Rectal smooth muscle tissue (tissue), 1 donor: Measurements from ENCODE around the gene VPS35.

ENCODE experiments used
- H3K27ac ChIP-seq: one replicate; pipeline ENCODE4 v1.7.0; 2013; ENCODE audit warnings: low read depth, low read length, inconsistent platforms
- H3K27me3 ChIP-seq: one replicate; pipeline ENCODE4 v1.7.0; 2013; ENCODE audit warnings: low read length; ENCODE audit not compliant: control insufficient read depth, insufficient read depth
- H3K36me3 ChIP-seq: one replicate; pipeline ENCODE4 v1.7.0; 2013; ENCODE audit warnings: low read length; ENCODE audit not compliant: control insufficient read depth, insufficient read depth
- H3K4me1 ChIP-seq: one replicate; pipeline ENCODE4 v1.7.0; 2013; ENCODE audit warnings: low read length; ENCODE audit not compliant: control insufficient read depth, insufficient read depth
- H3K4me3 ChIP-seq: one replicate; pipeline ENCODE4 v1.7.0; 2013; ENCODE audit warnings: low read length
- H3K9ac ChIP-seq: one replicate; pipeline ENCODE4 v1.7.0; 2013; ENCODE audit warnings: low read length

VPS35 gene

DNA sequence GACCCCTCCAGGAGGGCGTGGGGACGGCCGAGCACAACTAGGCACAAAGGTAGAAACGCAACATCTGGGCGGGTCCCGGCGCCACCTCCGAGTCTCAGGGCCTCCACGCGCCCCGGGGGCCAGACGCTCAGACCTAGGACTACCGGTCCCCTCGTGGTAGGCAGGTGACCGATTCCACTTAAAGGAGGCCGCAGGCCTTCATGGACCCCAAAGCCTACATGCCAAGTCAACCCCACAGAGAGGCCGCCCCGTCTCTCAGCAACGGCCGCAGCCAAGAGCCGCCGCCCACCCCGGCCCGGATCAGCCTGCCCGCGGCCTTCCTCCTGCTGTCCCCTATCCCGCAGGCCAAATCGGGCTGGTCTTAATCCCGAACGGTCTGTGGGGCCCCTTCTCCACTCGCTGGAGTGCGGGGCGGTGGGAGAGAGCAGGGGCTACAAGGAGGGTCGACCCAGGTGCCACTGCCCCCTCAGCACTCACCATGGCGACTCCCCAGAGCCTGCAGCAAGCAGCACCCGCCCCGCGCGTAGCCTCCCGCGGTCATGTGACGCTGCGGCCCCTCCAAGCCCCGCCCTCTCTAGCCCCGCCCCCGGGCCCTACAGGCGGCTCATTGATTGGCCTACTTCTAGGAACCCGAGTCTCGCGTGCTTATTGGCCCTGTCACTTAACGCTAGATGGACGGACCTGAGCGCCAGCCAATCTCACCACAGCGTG, at the start of gene VPS35:
VPS35 (minus strand) TSS at position 525 of the 711 bp plus-strand sequence; CDS start at position 480, 45 bp downstream.
- H3K27me3 ChIP-seq: no peaks in the 10 kb centered on the region
- H3K4me1 ChIP-seq: peaks cover 8% of the 10 kb centered on the region
- peak within 1 kb of the TSS; percentile 88 for H3K9ac ChIP-seq
- peak within 1 kb of the TSS; percentile 99 for H3K27ac ChIP-seq
- no peaks in the 10 kb centered on the region for H3K36me3 ChIP-seq
- H3K4me3 ChIP-seq: peak within 1 kb of the TSS; percentile 97

DNA sequence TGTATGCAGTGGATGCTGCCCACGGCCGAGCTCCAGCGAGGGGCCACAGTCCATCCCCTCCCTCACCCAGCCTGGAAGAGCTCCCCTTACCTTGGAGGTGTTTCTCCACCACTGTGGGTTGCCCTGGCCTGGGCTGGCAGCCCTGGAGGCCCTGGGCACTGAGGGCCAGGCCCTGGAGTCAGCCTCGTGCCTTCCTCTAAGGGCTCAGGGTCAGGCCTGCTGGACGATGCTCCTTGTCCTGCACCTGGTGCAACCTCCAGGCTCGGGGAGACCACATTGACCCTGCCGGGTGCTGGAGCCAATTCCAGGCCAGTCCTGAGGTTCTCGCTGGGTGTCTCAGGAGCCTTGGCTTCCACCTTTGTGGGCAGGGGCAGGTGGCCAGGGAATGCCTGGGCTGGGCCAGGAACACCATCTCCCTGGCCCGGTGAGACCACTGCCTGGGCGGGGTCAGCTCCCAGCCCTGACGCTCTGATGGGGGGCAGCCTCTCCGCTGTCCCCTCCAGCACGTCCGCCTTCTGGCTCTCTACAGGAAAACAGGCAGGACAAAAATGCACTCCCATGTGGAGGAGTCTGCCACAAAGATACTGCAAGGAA, 48.7 kb upstream of the VPS35 start:
- no peaks in the 10 kb centered on the region for H3K27me3 ChIP-seq
- H3K4me3 ChIP-seq: no peak overlapping the region
- no peaks in the 10 kb centered on the region for H3K4me1 ChIP-seq
- no peak overlapping the region for H3K27ac ChIP-seq
- H3K36me3 ChIP-seq: no peaks in the 10 kb centered on the region
- no peak overlapping the region for H3K9ac ChIP-seq

GRCh38 chr16:46736695-46737094, 47.7 kb upstream of the VPS35 start:
- no peak overlapping the region for H3K4me3 ChIP-seq
- no peak overlapping the region for H3K9ac ChIP-seq
- no peaks in the 10 kb centered on the region for H3K4me1 ChIP-seq
- H3K27me3 ChIP-seq: no peaks in the 10 kb centered on the region
- H3K27ac ChIP-seq: no peak overlapping the region
- H3K36me3 ChIP-seq: no peaks in the 10 kb centered on the region

DNA sequence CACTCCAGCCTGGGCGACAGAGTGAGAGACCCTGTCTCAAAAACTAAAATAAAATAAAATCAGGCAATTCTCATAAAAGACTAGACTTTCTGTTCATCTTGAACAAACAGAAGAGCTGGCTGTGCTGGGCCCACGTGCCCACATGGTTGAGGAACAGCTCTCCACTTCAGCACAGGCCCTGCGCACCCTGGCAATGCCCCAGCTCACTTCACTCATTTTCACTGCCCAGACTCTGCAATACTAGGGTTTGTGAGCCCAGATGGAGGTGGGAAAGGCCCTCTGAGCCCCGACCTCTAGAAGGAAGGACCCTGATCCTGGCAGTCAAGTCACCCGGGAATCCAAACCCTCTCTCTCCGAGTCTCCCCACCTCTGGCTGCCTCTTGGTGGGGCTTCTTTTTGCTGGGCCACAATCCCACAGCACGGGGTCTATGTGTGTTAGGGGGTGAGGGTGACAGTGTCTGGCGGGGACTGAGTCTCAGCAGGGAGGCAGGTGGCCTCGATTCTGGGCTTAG, 44.4 kb upstream of the VPS35 start:
- H3K9ac ChIP-seq: no peak overlapping the region
- H3K4me3 ChIP-seq: no peak overlapping the region
- no peaks in the 10 kb centered on the region for H3K27me3 ChIP-seq
- H3K36me3 ChIP-seq: no peaks in the 10 kb centered on the region
- no peaks in the 10 kb centered on the region for H3K4me1 ChIP-seq
- H3K27ac ChIP-seq: no peak overlapping the region

DNA sequence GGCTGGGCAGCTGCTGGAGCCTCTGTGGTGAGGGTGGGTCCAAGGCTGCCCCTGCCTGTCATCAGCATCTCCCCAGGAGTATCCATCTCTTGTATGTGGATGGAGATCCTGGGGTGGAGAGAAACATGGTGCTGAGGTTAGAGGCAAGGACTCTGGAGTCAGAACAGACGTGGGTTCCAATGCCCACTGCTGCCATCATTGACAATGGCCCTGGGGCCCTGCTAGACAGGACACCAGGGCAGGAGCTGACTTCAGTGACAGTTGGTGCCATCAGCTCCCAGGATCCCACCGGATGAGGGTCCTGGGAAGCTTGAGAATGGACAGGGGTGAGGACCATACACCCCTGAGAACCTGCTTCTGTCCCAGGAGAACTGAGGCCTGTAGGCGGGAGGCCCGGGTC, 43.6 kb upstream of the VPS35 start:
- Histone ChIP-seq H3K27ac (no peak overlapping the region), H3K9ac (no peak overlapping the region), H3K4me1 (no peaks in the 10 kb centered on the region), H3K36me3 (no peaks in the 10 kb centered on the region), H3K4me3 (no peak overlapping the region), H3K27me3 (no peaks in the 10 kb centered on the region)

- Histone ChIP-seq H3K27ac (no peak overlapping the region), H3K4me1 (no peaks in the 10 kb centered on the region)
These were observed 42.9 kb upstream of the VPS35 start for GRCh38 chr16:46731691-46732555.

DNA sequence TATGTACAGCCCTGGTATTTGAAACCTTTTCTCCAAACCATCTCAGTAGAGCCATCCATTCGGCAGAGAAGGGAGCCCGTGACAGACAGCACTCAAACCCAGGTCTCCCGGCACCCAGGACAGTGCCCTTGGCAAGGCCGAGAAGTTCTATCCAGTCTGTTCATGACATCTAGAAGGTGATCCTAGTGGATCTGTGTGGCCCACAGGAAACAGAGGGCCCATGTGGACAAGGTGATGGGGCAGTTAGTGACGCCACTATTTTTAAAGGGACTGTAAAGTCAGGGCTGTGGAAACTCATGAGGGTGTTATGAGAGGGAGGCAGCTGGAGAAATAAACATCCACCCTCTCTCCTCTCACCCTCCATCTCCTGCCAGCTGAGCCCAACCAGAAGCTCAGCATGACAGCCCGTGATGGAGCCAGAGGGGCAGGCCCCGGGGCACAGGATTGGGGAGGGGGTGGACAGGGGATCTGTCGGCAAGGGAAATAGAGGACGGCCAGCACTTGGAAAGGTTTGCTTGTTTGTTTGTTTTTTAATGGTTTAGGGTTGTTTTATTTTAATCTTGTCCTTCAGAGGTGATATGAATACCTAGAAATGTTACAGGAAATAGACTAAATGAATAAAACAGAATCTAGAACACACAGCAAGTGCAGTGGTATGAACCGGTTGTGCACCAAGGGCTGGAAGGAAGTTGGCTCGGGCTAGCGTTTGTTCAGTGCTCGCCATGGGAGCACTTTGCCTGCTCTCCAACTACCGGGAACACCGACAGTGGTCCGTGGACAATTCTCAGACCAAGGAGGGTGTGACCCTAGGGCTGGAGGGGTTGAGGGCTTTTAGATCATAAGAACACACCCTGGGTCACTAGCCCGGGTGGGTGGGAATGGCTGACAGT, 42.1 kb upstream of the VPS35 start:
- no peaks in the 10 kb centered on the region for H3K27me3 ChIP-seq
- no peak overlapping the region for H3K9ac ChIP-seq
- no peaks in the 10 kb centered on the region for H3K36me3 ChIP-seq
- H3K27ac ChIP-seq: no peak overlapping the region
- no peak overlapping the region for H3K4me3 ChIP-seq
- no peaks in the 10 kb centered on the region for H3K4me1 ChIP-seq

More at GRCh38 chr16:46731691-46732555, 42.9 kb upstream of the VPS35 start:
- Histone ChIP-seq H3K27me3 (no peaks in the 10 kb centered on the region), H3K36me3 (no peaks in the 10 kb centered on the region), H3K4me3 (no peak overlapping the region), H3K9ac (no peak overlapping the region)

- Histone ChIP-seq H3K36me3 (no peaks in the 10 kb centered on the region), H3K4me3 (no peak overlapping the region), H3K27me3 (no peaks in the 10 kb centered on the region), H3K4me1 (no peaks in the 10 kb centered on the region), H3K9ac (no peak overlapping the region), H3K27ac (no peak overlapping the region)
These were observed 41.1 kb upstream of the VPS35 start for GRCh38 chr16:46730126-46730525.

GRCh38 chr16:46729326-46729995, 40.5 kb upstream of the VPS35 start:
- no peaks in the 10 kb centered on the region for H3K4me1 ChIP-seq
- no peak overlapping the region for H3K27ac ChIP-seq
- no peaks in the 10 kb centered on the region for H3K36me3 ChIP-seq
- no peaks in the 10 kb centered on the region for H3K27me3 ChIP-seq
- H3K4me3 ChIP-seq: no peak overlapping the region
- H3K9ac ChIP-seq: no peak overlapping the region

DNA sequence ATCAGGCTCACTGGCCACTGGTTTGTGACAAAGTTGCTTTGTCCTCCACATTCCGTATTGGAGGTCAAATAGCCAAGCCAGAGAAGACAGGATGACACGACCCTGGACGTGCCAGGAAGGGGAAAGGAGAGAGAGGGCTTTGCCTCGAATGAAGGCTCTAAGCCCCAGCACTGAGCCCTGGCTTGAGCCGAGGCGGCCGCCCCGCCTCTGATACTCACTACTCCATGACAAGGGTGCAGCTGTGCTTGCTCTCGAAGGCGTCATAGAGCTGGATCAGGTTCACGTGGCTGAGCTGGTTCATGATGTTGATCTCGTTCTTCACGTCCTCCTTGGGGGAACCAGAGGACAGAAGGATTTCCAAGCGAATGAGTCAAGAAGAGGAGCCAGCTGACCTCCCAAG, 39.8 kb upstream of the VPS35 start:
- Histone ChIP-seq H3K4me1 (no peaks in the 10 kb centered on the region), H3K9ac (no peak overlapping the region), H3K27ac (no peak overlapping the region), H3K36me3 (no peaks in the 10 kb centered on the region), H3K27me3 (no peaks in the 10 kb centered on the region), H3K4me3 (no peak overlapping the region)

DNA sequence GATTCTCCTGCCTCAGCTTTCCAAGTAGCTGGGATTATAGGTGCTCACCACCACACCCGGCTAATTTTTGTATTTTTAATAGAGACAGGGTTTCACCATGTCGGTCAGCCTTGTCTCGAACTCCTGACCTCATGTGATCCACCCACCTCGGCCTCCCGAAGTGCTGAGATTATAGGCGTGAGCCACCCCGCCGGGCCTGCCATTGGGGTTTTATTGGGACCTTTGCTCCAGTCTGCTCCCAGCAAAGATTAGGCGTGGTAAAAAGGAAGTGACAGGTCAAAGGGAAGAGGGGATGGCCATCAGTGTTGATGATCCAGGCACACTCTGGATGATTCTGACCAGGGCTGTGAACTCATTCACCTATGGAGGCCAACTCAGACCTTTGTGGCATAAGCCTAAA, 38.7 kb upstream of the VPS35 start:
- H3K36me3 ChIP-seq: no peaks in the 10 kb centered on the region
- no peak overlapping the region for H3K4me3 ChIP-seq
- no peaks in the 10 kb centered on the region for H3K27me3 ChIP-seq
- H3K4me1 ChIP-seq: no peaks in the 10 kb centered on the region
- no peak overlapping the region for H3K27ac ChIP-seq
- H3K9ac ChIP-seq: no peak overlapping the region
